Stimulated activated naive CD8-positive, alpha-beta T cell treated with anti-CD3 and anti-CD28 coated beads, Interleukin-15, Interleukin-2, amounts not matched to agents 100 U/mL and 50 U/mL, for 24 hours (primary cell): ENCODE data around the gene P2RX1.

Experiments
- ATAC-seq: fragments of 150-1000 bp; cut with Tn5 transposase; one replicate; pipeline ENCODE4 v1.10.0; 2021
- DNase-seq: peaks from one replicate; pipeline ENCODE4 v3.0.0; 2021

The P2RX1 gene

DNA sequence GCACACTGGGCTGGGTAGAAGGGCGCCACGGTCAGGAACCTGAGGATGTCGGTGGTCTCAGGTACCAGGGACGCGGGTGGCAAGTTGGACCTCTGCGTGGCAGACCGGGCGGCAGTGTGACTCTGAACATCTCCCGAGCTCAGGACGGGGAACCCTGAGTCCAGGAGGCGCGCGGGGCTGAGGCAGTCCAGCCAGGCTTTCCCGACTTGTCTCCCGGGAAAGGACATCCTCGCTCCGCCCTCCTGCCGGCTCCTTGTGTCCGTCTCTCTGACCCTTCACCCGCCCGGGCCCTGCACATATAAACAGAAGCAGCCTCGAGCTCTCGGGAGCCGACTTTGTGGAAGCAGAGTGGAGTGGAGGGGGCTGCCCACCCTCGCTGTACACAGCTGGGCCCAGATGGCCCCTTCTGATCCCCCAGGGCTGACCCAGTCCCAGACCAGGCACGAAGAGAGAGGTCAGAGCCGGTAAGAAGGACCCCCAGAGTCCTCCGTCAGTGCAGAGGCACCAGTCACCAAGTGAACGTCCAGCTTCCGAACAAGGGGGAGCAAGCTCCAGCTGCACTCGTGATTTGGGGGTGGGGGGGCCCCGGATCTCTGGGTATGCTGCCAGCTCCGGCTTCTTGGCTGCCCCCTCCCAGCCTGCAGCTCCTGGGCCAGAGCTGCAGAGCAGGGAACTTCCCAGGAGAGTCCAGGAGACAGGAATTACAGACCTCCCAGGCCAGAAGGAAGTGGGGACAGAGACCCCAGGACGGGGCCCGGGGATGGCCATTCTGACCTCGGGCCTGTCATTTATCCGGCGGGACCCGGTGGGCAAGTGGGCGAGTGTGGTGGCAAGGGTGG lies 8.5 kb upstream of the P2RX1 start:
- ATAC-seq, result no peak
- DNase-seq, result no peak

DNA sequence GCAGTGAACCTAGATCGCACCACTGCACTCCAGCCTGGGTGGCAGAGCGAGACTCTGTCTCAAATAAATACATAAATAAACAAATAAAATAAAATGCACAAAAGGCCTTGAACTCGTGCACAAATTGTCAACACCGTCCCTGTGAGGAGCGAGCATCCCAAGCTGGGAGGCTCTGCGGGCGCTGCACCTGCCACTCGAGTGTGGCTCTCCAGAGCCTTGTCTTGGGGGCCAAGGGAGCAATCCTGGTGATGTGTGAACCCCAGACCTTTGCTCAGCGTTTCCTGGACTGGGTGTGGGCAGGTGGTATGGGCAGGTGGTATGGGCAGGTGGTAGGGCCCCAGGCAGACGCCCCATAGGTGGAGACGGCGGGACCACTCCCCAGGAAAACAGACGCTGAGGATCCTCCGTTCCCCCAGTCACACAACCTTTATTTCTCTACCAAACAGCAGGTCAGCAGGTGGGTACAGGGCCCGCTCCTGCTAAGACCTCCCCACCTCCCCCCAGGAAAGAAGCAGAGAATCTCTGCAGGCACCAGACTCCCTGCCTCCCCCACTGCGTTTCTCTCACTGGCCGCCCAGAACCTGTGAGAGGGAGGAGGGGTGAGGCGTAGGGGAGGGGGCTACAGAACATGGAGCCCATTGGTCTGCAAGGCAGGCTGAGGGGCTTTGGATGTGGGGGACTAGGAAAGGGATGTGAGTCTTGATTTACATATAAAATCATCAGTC lies 7.4 kb upstream of the P2RX1 start:
- ATAC-seq, result no peak
- no peak for DNase-seq

DNA sequence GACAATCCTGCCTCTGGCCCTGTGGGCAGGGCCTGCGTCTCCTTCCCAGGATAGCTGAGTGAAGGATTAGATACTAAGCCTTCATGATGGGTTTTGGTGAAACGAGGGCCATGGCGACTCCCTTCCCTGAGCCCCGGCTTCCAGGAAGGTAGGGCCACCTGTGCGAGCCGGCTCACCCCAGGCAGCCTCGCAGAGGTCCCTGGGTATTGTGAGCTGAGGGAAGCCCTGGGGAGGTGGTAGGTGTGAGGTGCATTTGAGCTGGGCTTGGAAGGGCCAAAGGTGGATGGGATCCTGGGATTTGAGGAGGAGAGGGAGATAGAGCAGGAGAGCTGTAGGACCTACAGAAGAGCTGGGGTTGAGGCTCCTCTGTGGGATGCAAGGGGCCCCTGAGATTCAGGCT lies 6.5 kb upstream of the P2RX1 start:
- no peak for ATAC-seq
- no peak for DNase-seq

DNA sequence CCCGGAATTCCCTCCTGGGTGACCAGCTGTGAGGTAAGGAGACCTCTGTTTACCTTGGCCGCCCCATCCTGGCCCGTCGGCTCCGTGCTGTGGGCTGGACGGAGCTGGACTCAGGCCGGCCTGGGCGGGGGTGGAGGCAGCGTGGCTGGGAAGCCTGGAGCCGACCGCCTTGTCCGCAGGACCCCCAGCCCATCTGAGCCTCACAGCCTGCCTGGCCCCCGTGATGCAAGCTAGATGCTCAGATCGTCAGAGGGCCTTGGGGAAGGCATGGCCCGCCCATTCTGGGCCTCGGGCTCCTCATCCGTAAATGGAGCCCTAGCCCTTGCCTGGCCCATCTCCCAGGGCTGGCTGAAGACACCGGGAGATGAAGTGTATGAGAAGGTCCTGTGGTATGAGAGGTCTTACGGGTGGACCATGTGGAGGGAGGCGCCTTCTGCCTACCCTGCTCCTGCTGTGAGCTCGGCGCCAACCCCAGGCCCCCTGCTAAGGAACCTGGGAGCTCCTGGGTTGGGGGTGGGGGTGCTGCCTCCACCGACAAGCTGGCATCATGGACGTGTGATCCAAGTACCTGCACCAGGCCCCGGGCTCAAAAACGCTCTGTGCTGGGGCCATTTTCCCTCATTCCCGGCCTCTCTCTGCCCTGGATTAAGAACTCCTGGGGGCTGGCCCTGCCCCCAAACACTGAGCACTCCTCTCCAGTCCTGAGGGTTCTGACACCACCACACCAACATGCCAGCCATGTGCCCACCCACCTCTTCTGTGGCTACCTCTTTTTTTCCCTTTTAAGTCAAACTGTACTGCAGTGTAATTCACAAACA lies 5.4 kb upstream of the P2RX1 start:
- ATAC-seq (no peak), DNase-seq (no peak)

DNA sequence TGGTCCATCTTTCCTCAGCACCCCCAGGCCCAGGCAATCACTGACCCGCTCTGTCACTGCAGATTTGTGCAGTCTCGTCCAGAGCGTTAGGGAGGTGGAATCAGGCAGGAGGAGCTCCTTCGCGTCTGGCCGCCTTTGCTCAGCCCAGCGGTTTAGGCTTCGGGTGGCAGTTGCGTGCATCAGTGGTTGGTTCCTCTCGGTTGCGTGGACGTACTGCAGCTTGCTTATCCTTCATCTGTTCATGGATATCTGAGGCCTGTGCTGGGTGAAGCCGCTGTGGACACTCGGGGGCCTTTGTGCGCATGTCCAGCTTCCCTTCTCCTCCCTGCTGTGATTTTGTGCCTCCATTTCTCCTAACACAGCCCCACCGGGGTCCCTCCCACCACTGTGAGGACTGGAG lies 4.7 kb upstream of the P2RX1 start:
- no peak for ATAC-seq
- no peak for DNase-seq

DNA sequence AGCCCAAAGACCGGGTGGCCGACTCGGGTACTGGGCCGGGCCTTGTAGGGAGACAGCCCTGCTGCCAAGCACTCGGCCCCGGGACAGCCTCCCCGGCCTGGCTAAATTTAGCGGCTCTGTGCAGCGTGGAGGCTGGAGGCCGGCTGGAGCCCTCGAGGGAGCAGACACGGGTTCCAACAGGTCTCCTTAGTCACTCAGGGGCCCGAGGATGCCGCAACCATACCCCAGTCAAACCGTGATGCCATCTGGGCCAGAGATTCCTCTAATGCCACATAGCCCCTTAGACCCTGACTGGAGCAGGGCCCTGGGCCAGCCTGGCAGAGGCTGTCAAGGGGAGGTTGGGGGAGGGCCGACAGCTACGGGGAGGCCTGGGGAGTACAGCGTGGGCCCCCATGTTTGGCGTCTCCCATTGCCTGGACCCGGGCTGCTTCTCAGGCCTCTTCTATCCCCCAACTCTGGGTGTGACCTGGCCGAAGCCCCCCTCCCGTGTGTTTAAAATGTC lies 2.9 kb upstream of the P2RX1 start:
- ATAC-seq (no peak), DNase-seq (no peak)

DNA sequence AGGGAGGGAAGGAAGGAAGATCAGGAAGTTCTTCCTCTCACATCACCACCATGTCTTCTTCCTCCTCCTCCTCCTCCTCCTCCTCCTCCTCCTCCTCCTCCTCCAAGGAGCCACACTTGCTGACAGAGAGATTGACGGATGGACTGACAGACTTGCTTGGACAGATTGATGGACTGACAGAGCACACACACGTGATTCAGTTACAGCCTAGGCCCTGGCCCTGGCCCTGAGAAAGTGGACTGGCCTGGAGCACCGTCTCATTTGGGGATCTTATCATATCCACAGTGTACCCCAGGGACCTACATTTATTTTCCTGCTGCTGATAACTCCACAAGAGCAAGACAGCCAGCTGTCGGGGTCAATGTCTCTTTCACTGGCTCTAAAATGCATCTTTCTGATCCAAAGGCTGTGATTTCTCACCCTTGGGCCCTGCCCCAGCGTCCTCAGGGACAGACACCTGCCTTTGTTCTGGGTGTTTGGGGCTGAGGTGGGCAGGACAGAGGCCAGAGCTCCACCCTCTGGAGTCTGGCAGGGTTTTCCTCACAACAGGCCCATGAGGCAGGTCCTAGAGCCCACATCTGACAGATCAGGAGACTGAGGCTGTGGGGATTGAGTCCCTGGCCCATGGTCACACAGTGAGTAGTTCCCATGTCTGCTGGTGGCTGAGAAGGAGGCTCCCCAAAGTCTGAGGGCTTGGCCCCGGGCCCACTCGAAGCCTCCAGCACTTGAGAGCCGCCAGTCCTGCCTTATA lies 2.3 kb upstream of the P2RX1 start:
- ATAC-seq (no peak), DNase-seq (no peak)

DNA sequence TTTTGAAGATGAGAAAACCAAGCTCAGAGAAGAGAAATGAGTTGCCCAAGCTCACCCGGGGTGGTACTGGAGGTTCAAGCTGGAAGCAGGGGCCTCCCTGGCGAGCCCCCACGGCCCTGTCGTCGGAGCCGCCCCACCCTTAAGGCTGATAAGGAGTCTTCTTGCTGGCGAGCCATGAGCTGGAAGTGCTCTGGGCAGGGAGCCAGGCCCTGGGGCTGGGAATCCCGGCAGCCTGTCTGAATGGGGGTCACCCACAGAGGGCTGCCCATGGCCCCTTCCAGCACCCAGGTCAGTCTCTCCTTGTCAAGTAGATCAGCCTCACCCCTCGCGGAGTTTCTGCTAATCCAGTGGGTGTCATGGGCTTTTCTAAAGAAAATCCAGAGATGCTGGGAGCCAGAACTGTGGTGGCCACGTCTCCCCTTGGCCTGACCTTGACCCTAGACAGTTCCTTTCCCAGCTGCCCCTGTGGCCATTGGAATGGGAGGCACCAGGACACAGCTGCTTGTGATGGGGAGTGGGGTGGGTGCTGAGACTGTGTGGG lies 1.2 kb upstream of the P2RX1 start:
- no peak for DNase-seq

DNA sequence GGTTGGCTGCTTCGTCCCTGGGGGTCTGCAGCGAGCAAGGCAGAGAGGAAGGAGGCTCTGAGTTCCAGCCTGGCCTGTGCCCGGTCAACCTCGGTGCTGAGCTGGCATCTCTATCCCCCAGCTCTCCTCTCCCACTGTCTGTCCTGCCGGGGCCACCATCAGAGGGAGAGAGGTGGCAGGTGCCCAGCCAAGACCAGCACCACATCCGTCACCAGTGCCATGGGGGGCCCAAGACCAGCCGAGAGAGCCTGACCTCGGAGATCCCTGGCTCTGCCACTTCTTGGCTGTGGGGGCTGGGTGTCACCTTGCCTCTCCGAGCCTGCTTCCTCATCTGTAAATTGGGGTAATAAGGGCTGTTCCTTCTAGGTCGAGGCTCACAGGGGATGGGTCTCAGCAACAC lies 560 bp upstream of the P2RX1 start:
- DNase-seq, result no peak

More for the DNA sequence above, 1.2 kb upstream of the P2RX1 start:
- ATAC-seq, result no peak

DNA sequence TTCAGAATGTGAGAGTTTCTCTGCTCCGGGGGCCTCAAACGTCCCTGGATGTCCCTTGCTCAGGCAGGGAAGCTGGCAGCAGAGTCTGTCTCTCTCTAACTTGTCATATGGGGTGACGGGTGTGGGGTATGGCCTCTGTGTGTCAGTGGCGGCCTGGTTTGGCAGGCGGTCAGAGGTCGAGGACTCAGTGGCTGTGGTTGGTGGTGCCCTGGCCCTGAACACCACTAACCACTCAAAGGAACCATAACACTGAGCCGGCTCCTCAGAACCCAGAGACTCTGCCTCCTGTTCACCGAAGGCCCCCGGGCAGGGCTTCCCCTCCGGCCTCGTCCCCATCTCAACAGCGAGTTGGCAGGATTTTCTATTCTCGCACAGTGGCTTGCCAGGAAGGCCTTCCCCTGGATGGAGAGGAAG lies 677 bp downstream of the P2RX1 start:
- DNase-seq (no peak), ATAC-seq (no peak)

More for the DNA sequence above, 560 bp upstream of the P2RX1 start:
- no peak for ATAC-seq

DNA sequence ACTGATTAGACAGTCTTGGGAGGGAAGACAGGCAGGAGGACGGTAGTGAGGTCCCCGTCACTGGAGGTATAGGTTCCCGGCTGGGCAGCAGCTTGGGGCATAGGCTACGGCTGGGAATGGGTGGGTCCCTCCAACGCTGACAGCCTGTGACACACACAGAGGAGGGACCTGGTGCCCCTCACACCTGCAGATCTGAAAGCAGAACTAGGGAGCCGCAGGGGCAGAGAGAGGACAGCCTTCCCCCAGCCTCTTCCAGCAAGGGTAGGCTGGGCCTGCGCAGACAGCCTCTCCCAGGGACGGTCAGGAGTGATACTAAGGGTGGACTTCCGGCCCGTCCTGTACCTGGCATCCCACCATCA lies 2.0 kb downstream of the P2RX1 start:
- ATAC-seq, result no peak
- DNase-seq, result peak; percentile 44

DNA sequence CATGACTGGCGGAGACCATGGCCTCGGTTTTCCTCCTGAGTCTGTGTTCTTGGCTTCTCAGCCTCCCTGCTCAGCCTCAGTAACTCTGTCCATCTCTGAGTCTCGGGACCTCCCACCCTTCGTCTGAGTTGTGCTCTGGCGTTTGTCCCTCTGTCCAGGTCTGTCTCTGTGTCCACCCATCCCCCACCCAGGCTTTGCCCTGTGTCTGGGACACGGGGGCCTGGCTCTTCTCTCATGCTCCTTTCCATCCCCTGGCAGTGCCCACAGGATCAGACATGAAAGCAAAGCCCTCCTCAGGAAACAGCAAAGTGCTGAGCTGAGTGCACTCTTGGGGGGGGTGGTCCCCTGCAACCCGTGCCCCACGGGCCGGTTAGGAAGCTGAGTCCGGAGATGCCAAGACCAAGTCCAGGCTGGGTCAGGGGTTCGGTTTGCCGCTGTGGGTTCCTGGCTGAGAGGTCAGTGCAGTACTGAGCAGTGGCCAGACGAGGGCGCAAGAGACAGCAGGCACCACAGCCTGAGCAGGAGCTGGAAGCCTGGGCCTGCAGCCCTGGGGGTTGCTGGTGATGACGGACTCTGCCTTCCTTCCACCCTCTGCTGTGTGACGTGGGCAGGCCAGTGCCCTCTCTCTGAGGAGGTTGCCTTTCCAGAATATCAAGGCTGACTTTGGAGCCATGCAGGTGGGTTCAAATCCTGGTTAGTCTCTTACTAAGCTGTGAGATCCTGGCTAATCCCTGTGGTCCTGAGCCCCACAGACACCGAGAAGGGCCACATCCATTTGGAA lies 2.5 kb downstream of the P2RX1 start:
- peak; percentile 88 for DNase-seq
- ATAC-seq, result peak; percentile 68

DNA sequence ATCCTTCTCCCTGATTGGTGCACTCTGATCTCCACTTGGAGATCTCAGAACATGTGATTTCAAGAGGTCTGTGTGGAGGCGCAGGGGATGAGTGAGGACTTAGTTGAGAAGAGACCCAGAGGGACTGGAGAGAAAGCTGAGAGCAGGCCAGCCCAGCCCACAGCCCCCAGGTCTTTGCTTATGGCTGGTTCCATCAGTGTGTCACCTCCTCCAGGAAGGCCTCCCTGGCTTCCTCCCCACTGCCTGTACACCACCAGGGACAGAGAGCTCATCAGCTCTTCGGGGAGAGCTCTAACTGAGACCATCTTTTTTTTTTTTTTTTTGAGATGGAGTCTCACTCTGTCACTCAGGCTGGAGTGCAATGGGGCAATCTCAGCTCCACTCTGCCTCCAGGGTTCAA lies 3.4 kb downstream of the P2RX1 start:
- no peak for DNase-seq

DNA sequence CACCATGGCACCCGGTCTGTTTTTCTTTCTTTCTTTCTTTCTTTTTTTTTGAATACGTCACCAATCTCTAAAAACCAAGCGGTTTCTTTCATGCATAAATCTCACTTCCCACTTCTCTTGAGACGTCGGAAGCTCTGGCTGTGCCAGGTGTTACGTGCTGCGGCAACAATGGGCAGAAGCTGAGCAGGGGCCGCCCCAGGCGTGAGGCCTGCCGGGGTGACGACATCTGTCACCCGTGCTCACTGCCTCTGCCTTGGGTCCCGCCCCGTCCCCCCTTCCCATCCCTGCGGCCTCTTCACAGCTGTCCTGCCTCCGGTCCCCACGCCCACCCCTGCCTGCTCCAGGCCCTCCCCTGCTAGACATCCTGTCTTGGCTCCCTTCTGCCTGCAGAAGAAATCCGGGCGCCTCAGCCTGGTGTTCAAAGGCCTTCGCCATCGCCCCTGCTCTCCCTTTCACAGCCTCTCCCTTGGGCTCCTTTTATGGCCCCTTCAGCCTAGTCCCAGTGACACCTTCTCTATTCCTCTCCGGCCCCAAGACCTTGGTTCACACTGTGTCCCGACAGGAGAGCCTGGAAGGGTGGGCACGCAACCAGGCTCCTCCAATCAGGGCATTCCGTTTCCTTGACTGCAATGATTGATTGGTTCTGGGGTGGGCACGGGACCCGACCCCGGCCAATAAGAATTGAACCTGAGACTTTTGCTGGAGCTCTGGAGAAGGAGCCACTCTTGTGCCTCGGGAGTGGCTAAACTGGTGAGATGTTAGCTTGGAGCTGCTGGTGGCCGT lies 4.8 kb downstream of the P2RX1 start:
- ATAC-seq, result peak; percentile 87
- DNase-seq, result peak; percentile 83

More for the DNA sequence above, 3.4 kb downstream of the P2RX1 start:
- no peak for ATAC-seq

DNA sequence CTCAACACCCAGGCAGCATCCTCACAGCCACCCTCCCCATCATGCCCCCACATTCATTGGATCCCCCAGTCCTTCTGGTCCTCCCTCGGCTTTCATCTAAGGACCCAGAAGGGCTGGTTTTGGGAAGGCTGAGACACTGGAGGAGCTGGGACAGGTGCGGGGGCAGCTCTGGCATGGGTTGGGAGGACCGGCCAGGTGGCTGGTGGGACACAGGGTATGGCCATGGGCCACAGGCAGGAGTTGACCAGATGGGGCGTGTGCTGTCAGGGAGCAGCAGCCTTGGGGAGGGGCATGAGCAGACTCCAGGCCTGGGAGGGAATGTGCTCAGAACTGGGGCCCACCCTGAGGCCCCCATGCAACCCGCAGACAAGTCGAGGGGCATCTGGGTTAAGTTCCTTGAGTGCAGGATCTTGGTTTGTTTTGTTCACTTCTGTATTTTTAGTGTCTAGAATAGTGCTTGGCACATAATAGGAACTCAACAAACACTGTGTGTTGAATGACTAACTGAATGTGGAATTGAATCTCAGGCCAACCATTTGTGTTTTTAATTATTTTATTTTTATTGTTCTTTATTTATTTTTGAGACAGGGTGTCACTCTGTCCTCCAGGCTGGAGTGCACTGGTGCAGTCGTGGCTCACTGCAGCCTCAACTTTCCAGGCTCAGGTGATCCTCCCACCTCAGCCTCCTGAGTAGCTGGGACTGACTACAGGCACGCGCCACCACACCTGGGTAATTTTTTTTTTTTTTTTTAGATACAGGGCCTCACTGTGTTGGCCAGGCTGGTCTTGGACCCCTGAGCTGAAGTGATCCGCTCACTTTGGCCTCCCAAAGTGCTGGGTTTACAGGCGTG lies 5.6 kb downstream of the P2RX1 start:
- ATAC-seq (no peak), DNase-seq (no peak)

DNA sequence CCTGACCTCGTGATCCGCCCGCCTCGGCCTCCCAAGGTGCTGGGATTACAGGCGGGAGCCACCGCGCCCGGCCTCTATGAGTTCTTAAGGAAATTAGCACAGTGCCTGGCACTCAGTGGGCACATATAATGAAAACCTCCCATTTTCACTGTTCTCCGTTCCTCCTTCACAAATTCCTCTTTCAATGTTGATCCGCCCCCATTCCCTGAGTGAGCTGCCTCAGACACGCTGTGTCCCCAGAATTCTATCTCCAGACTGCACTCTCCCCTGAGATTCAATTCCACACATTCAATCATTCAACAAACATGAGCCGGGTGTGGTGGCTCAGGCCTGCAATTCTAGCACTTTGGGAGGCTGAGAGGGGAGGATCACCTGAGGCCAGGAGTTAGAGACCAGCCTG lies 7.0 kb downstream of the P2RX1 start:
- ATAC-seq (no peak), DNase-seq (no peak)

DNA sequence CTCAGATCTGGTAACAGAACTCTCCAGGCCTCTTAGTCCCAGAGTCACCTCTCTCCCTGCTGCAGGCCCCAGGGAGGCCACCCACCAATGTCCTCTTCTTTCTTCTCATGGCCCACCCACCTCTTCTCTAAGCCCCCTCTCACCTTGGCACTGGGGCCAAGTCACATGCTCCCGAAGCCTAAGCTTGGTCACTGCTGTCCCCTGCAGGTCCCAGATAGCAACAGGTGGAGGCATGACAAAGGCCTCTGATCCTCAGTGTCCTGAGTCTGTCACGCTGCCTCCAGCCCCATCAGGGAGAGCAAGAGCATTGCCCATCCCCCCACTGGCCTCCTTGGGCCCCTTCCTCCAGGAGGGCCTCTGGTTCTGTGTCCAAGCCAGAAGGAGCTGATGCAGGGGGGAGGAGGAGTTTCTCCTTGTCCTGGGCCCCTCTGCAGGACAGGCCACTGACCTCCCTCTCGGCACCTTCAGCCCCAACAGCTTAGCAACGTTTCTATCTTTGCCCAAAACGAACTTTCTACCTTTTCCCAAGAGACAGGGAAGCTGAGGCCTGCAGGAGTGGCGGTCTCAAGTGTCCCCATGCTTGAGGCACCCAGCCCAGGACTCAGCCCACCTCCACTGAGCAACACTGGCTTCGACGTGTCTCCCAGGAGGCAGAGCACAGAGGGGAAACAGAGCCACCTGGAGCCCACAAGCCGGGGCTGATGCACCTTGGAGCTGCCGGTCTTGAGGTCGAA lies 8.6 kb downstream of the P2RX1 start:
- DNase-seq, result no peak
- no peak for ATAC-seq

DNA sequence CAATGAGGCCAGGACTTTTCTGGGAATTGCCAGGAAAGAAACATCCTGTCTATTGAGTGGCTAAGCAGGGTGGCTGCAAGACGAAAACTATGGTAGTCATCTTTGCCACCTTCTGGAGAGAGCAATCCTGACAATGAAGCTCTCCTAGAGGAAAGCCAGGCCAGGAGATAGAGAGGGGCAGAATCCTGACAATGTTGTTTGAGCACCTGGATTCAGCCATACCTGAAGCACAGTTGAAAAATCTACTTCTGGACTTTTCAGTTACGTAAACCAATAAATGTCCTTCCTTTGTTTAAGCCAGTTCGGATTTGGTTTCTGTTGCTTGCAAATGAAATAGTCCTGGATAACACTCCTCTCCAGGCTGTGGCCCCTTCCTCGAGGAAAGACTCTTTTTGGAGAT lies 9.4 kb downstream of the P2RX1 start:
- DNase-seq (no peak), ATAC-seq (no peak)
